ENCODE data around the gene RBFOX2.
"Not testable (repeated sequence)": the region's sequence is repeated elsewhere in the genome, so short reads cannot be mapped to it uniquely, and the experiment has no call there.

RBFOX2 gene

DNA sequence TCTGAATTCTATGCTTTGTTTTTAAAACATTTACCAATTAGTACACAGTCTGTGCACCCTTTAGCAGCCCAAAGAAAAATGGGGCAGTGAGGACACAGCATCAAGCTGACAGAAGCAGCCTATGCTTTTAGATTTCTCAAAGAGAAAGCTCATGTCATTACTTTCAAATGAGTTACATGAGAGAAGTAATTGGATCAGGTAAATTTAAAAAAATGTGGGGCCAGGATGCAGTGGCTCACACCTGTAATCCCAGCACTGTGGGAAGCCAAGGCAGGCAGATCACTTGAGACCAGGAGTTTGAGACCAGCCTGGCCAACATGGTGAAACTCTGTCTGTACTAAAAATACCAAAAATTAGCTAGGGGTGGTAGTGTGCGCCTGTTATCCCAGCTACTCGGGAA, 253.3 kb downstream of the RBFOX2 start:
- DNase-seq (ENCODE audit: low read depth): no peak

DNA sequence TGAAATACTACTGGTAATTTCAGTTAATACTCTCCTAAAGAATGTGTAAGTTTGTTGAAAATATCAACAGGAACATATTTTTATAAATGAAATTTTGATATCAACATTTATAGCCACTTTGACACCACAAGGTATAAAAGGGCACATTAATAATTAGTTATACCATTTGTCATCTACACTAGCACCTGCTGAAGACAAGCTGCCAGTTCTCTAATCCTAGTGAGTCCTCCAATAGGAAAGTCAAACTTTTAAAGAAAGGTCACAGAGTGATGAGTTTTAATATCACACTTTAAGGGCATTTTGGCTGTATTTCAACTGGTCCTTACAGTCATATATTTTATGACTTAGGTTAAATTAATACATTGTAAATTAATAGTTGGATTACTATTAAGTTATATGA, 258.6 kb downstream of the RBFOX2 start:
- no peak for DNase-seq (ENCODE audit: low read depth)

GRCh38 chr22:35766654-35767580, 261.7 kb downstream of the RBFOX2 start:
- no peak for DNase-seq (ENCODE audit: low read depth)

DNA sequence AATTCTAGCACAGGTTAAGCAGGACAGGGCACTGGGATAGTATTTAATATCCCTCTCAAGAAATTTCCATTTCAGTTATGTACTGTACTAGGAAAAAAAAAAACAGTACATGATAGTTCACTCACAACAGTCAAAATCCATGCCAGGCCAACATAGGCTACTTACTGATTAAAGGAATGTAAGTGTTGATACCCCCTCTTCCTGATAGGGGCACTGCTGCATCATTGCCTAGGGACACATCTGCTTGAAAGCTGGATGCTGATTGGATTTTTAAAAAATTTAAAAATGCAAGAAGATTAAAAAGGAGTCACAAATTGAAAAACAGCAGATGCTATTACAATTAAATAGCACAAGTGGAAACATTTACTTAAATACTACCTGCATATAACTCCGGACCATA, 267.6 kb downstream of the RBFOX2 start:
- DNase-seq (ENCODE audit: low read depth): no peak

- DNase-seq (ENCODE audit: low read depth): no peak
Observed at GRCh38 chr22:35758394-35758793, 270.2 kb downstream of the RBFOX2 start.

GRCh38 chr22:35756722-35757121, 271.9 kb downstream of the RBFOX2 start:
- DNase-seq (ENCODE audit: low read depth): no peak

GRCh38 chr22:35754761-35755160, 273.9 kb downstream of the RBFOX2 start:
- no peak for DNase-seq (ENCODE audit: low read depth)

DNA sequence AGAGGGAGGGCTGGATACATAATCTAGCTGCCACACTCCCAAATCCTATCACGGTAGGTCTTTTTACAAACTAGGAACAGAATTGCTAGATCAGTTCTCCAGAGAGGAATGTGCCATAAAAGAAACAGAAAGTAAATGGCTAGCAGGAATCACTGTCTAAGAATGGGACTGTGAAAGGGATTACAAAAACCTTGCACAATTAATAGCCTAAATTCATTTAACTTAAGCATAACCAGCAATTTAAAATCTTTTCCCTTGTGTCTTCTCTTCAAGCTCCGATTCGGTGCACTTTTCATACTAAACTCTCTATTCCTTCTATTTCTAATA, 275.8 kb downstream of the RBFOX2 start:
- no peak for DNase-seq (ENCODE audit: low read depth)

DNA sequence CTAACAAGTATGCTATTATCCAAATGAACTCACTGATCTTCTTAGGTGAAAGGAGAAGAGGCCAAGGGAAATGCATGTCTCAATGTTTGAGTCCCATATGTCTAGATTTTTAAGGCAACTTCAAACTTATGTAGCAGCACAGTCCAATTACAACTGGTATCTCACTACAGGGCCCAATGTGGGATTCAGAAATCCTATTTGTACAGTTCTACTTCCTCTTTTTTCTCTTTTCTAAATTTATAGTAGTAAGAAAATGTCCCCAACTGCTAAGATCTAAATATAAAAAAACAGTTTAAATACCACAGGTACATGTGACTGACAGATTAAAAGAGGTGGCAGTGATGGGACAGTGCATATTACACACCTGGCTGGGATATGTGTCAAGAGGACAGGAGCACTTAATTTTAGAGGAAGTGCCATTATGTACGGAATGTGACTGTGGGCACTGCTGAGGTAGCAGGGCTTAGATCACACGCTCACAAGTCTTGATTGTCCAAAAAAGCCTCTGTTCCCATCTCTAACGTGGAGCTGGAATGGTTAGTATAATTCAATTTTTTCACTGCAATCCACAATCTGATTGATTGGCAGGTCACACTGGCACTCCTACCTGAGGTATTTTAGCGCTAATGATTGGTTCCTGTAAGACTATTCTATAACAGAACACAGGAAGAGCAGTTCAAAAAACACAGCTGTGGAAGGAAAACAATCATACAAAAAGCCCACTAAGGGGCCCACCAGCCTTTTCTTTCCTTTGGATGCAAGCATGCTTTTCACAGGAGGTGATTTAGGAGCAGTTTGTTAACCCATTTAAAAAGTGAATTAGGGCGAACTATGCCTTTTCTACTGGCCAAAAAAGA, 276.4 kb downstream of the RBFOX2 start:
- DNase-seq (ENCODE audit: low read depth): no peak

GRCh38 chr22:35749808-35750207, 278.8 kb downstream of the RBFOX2 start:
- no peak for DNase-seq (ENCODE audit: low read depth)

DNA sequence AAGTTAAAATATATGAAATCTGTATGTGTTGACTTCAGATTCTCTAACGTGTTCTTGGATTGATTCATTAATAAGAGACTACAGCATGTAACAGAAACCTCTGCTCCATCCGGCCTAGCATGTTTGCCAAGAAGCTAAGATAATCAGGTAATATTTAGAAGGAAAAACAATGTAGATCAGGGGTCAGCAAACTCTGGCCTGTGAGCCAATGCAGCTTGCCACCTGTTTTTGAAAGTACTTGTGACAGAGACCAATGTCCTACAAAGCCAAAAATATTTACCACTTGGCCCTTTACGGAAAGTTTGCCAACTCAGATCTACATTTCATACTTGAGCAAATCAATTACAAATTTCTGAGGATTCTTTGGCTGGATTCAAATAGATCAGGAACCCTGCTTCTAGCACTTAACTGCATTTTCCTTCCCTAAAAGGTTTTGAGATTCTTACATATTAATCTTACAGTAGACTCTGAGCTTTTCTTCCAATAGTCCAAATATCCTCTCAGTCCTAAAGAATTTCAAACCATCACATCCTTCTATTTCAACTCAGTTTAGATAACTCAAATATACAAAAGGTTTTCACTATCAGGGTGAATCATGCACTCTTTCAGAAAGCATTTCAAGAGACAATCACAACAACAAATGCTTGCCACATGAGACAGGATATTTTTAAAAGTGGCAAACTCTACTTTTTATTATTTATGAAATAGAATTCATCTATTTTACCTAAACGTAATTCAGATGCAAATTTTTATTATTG, 281.5 kb downstream of the RBFOX2 start:
- DNase-seq (ENCODE audit: low read depth): no peak

DNA sequence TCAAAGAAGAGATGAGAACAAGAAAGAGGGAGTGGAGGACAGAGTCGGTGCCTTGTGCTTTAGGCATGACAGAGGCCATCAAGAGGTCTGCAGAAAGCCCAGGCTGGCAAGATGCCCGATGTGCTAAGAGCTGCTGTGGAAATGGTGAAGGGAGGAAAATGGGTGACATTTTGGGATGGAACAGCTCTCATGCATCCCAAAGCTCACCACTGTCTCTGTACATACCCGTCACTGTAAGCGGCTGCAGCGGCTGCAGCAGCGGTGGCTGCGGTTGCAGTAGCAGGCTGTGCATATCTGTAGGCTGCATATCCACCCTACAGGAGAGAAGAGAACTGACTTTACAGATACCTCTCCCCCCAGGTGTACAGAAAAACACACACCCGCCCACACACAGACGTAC, 282.4 kb downstream of the RBFOX2 start:
- DNase-seq (ENCODE audit: low read depth): no peak

- DNase-seq (ENCODE audit: low read depth): no peak
Observed at GRCh38 chr22:35743326-35743860, 285.2 kb downstream of the RBFOX2 start.

DNA sequence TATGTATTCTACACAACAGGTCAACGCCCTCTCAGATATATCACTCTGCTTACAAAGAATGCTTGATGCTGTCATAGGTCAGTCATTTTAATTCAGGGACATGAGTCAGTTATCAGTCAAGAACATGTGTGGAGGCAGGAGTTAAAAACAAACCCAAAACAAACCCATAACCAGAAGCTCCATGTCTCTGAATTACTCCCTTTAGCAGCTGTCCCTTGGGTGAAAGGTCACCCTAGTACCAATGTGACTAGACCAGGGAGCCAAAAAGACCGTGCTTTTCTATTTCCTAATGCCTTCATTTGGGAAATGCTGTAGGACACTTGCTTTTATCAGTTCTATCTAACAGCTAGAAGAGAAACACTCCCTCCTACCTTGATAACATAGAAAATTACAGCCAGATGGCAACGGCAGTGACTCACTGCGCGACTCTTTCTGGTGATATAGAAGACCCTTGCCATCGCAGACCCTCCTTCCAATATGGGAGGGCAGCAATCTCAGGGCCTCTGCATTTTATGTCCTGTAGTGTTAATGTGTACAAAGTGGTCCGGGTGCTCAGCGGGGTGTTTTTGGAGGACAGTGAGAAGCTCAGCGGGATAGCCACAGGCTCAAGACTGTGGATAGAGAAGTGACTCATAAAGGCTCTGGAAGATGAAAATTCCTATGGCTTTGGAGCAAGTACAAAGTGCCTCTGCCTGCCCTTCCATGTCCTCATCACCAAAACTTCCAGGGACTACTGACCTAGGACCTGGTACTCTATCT, 286.1 kb downstream of the RBFOX2 start:
- no peak for DNase-seq (ENCODE audit: low read depth)

GRCh38 chr22:35740616-35741015, 288.0 kb downstream of the RBFOX2 start:
- no peak for DNase-seq (ENCODE audit: low read depth)

GRCh38 chr22:35739931-35740380, 288.7 kb downstream of the RBFOX2 start:
- DNase-seq (ENCODE audit: low read depth): no peak

DNA sequence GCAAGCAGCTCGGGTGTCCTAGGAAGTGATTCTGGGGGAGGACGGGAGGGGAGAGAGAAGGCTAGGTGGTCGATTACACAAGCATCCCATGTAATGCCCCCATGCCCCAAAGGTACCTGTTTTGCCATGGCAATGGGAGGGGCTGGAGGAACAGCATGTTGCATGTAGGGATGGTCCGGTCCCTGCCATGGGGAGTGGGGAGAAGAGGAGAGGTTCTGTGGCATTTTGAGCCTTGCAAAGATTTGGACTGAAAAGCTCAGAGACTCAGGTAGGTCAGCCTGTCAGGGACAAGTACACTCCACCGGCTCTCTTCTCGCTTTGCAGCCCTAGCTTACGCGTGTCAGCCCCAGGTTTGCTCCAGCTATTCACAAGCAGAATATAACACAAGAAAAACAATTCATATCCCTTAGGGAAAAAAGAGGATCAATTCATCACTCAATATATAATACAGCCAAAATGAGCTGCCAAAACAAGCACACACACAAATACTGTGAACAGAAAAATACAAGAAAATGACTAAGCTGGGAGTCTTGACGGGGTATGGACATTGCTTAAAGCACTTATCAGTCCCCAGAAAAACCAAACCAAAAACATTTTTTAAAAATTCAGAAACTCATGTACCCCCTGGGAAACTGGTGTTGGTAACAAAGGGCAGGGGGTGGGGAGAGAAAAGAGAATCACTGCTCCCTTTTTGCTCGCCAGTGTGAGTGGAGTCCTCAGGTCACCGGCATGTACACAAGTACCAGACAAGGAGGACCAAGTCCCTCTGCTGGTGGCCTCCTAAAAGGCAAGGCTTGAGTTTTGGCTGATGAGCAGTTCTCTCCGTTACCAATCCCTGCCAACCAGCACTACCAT, 289.3 kb downstream of the RBFOX2 start:
- no peak for DNase-seq (ENCODE audit: low read depth)

- not testable (repeated sequence) for DNase-seq (ENCODE audit: low read depth)
Observed at GRCh38 chr22:35737886-35738285, 290.7 kb downstream of the RBFOX2 start.

GRCh38 chr22:35736701-35737100, 291.9 kb downstream of the RBFOX2 start:
- DNase-seq (ENCODE audit: low read depth): no peak

GRCh38 chr22:35736166-35736565, 292.5 kb downstream of the RBFOX2 start:
- DNase-seq (ENCODE audit: low read depth): no peak
